NCI-H187 treated with DMSO at 0.1 percent for 48 hours (cell line): ENCODE results near the gene HLA-DMB.
A peak's percentile ranks its signal among the peaks of the same experiment; 100 is the strongest.

Experiments
- DNase-seq: peaks from one replicate; lab custom pipeline; 2025; lab: John Stamatoyannopoulos, UW

Gene HLA-DMB

GRCh38 chr6:32940656-32941213 is at the start of gene HLA-DMB:
Gene HLA-DMB, minus strand, starts transcription at chr6:32941028. Its CDS starts 221 bp downstream, at chr6:32940807.
- DNase-seq = no peak

GRCh38 chr6:32989368-32989767 is 48.5 kb upstream of the HLA-DMB start:
- no peak for DNase-seq

DNA sequence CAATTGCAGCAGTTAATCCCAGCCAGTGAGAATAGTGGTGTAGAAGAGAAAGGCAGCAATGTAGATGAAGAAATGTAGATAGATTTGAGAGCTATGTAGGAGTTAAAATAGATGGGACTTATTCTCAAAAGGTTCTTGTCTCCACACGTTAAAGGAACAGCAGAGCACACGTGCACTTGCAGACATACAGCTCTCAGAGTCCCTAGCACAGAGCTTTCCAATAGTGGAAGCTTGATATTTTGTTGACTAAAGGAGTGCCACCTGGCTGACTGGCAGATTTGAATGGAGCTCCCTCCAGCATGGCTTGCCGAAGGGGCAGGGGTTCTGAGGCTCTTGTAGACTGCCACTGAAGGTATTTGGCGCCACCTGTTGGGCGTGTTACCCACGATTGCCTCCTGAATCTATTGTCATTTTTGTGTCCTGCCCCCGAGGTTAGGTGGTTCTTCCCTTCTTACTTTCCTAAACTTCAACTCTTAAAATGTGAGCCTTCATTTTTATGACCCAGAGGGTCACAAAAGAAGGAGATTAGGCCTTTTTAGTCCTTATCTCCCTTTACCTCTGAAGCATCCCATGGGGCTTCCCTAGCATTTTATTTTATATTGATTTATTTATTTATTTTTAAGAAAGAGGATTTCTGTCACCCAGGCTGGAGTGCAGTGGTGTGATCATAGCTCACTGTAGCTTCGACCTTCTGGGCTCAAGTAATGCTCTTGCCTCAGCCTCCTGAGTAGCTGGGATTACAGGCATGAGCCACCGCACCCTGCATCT is 44.0 kb upstream of the HLA-DMB start:
- peak; percentile 89 for DNase-seq

- no peak for DNase-seq
Measured at GRCh38 chr6:32983964-32984621, 43.3 kb upstream of the HLA-DMB start.

- no peak for DNase-seq
Measured at GRCh38 chr6:32983493-32983848, 42.6 kb upstream of the HLA-DMB start.

DNA sequence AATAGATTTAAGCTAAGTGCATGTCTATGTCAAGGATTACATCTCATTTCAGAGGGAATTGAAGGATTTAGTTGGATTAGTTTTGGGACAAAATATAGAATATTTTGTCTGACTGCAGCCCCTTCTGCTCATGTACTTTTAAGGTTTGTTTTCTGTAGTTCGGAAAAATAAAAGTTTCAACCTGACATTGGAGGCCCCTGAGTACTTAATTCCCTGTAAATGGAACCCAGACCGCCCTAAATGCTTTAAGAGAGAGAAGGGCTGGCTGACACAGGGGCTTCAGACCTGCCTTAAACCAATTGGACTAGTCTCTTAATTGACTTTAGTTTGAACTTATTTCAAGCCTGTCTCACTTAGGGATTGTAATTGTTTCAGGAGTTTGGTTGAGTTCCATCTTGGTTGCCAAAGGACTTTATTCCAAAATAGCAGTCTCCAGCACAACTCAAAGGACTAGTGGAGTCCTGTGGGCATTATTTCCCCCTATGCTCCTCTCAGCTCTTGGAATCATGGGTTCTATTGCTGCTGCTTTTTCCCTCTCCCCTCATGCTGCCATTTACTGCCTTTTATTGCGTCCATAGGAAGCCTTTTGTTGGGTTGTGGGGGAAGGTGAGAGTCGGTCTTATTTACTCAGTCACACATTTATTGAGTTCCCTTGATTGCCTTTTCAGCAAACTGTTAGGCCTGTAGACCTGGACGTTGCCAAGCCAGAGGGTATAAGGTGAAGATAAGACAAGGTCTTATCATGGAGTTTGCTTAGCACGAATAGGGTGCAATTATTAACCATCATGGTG is 42.1 kb upstream of the HLA-DMB start:
- no peak for DNase-seq

DNA sequence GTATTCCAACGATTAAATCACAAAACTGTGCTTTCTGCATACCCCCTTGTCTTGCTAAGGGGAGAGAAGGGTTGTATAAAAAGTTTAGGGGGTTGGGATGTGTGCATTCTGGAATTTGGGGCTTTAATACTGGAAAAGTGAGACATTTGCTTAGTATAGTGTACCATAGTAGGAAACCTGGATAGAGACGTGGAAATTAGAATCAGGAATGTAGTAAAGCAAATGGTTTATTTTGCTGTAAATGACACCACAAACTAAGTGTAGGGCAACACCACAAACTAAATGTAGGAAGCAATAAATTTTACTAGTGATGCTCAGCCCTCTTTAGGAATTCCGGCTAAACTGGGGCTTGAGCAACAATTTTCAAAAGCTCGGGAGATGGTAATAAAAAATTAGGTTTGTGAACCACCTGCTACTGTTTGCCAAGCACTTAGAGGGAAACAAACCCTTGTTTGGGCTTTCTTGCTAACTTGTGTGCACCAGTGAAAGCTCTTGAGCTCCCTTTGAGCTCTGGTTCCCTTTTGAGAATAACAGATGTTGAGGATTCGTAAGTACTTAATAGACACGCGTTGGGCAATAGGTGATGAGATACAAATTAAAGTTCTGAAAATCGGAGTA is 41.4 kb upstream of the HLA-DMB start:
- DNase-seq = peak; percentile 20

- no peak for DNase-seq
Measured at GRCh38 chr6:32980488-32981038, 39.7 kb upstream of the HLA-DMB start.

DNA sequence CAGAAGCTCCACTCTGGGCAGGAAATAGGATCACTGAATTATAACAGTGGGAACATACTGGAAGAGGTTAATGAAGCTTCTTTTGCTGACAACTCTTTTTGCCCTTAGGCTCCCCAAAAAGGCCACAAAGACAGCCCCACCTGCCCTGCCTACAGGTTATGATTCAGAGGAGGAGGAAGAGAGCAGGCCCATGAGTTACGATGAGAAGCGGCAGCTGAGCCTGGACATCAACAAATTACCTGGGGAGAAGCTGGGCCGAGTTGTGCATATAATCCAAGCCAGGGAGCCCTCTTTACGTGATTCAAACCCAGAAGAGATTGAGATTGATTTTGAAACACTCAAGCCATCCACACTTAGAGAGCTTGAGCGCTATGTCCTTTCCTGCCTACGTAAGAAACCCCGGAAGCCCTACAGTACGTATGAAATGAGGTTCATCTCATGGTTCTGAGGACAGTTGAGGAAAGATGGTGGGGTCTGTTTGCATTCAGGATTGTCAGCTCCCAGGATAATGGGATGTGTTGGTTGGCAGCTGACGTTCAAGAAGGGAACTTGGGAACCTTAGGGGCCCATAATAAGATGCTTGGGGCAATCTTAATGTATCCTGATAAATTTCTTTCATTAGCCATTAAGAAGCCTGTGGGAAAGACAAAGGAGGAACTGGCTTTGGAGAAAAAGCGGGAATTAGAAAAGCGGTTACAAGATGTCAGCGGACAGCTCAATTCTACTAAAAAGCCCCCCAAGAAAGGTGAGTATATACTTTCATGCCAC is 39.1 kb upstream of the HLA-DMB start:
- DNase-seq = no peak

DNA sequence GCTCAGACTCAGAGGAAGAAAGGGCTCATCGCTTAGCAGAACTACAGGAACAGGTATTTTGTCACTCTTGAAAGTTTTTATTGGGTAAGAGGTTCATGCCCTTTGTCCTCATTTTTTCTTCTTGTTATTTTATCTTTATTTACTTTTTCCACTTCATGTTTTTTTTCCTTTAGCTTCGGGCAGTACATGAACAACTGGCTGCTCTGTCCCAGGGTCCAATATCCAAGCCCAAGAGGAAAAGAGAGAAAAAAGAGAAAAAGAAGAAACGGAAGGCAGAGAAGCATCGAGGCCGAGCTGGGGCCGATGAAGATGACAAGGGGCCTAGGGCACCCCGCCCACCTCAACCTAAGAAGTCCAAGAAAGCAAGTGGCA is 37.1 kb upstream of the HLA-DMB start:
- DNase-seq = no peak

- DNase-seq = no peak
Measured at GRCh38 chr6:32977272-32977952, 36.6 kb upstream of the HLA-DMB start.

DNA sequence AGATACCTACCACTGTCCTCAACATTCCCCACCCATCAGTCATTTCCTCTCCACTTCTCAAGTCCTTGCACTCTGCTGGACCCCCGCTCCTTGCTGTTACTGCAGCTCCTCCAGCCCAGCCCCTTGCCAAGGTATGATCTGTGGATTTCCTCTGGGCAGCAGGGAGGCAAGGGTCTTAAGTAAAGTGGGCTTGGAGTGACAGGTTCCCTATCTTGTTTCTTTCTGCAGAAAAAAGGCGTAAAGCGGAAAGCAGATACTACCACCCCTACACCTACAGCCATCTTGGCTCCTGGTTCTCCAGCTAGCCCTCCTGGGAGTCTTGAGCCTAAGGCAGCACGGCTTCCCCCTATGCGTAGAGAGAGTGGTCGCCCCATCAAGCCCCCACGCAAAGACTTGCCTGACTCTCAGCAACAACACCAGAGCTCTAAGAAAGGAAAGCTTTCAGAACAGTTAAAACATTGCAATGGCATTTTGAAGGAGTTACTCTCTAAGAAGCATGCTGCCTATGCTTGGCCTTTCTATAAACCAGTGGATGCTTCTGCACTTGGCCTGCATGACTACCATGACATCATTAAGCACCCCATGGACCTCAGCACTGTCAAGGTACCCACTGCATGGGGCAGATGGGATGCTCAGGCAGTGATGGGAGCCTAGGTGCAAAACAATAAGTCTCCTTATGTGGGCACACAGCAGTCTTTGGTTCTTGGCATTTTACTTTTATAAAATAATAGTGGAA is 35.7 kb upstream of the HLA-DMB start:
- DNase-seq = no peak

- no peak for DNase-seq
Measured at GRCh38 chr6:32975886-32976285, 35.1 kb upstream of the HLA-DMB start.

DNA sequence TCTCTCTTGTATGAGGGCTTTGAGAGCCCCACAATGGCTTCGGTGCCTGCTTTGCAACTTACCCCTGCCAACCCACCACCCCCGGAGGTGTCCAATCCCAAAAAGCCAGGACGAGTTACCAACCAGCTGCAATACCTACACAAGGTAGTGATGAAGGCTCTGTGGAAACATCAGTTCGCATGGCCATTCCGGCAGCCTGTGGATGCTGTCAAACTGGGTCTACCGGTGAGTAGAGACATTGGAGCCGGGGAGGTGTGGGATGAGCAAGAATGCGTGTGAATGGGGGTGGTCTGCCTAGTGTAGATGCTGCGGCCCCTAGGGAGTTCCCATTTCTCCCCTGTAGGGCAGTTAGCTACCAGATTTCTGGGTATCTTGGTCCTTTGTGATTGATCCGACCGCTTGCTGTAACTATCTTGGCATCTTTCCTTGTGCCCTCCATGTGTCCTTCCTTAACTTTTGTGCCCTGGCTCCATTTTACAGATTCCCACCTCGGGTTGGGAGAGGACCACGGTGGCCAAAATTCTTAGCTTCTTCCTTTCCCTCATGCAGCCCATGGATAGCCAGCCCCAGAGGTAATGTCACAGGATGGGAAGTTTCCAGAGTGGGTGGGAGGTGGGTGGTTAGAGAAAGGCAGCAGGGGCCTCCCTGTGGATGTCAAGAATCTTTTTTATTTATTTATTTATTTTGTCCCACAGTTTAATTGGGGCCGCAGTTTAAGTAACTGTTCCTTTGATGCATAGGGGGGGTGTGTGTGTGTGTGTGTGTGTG is 33.9 kb upstream of the HLA-DMB start:
- no peak for DNase-seq

- DNase-seq = no peak
Measured at GRCh38 chr6:32974016-32974333, 33.1 kb upstream of the HLA-DMB start.

DNA sequence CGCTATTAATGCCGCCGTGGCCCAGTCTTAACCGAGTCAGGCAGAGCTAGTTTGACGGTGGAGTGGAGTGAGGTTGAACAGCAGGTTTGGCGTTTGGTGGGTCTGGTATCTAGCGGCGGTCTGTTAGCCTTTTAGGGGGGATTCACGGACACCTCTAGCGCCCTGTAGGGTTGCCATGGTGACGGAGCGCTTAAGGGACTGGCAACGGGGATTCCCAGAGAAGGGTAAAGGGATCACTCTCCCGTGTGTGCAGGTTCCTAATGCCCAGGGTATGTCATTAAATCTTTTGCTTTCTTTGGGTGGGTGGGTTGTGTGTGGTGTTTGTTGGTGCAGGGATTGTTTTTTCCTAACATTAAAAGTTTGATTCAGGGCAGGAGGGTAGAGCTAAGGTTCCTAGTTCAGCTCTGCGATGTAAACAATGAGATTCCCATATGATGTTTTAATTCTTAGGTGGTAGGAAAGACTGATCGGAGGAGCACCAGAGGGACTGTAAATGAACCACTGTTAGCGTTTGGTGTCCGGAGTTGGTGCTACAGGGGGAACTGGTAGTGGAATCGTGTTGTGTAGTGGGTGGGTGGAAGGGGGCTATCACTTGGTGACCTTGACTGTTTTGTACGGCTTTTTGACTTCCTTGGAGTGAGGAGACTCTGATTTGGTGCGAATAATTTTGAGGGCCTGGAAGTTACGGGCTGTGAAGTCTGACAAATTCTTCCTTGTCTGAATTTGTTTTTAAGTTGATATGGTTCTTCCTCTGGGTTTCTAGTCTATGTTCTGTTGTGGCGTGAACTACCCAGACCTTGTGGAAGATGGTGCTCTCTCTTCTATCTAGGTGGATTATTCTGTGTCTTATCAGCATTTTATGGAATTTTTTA is 32.6 kb upstream of the HLA-DMB start:
- no peak for DNase-seq

DNA sequence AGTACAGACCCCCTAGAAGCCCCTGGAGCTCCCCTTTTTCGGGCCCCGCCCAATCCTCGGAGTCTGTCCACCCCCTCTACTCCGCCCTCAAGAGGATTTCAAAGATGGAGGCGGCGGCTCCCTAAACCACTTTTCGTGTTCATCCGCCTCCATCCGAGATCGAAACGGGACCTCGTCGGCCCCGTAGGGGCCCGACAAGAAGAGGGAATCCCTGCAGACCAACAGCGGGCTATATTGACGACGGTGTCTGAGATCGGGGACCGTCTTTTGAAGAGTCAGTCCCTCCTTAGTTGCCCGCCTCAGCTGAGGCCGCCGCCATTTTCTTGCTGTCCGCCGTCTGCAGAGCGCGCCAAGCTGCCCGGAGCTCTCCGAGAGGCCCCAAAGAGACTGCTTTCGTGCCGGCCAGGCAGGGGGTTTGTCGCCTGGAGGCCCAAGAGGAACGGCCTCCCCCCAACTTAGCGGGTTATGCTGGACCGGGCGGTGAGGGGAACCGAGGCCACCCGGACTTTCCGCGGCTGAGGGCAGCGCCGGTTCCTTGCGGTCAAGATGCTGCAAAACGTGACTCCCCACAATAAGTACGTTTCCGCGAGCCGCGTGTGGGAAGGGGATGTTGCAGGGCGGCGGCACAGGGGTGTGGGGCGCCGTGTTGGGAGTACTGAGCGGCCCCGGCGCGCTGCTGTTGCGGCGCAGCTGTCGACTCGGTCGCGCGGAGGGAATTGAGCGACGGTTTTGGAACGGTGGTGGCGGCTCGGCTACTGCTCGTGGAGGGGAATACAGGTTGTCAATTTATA is 31.7 kb upstream of the HLA-DMB start:
- DNase-seq = no peak
